GM19452 (cell line): ENCODE data around the gene CES1.
"Not testable (repeated sequence)": the region's sequence is repeated elsewhere in the genome, so short reads cannot be mapped to it uniquely, and the experiment has no call there.

Source experiments
- ATAC-seq: cut with Tn5 transposase; IDR thresholded peaks from one replicate; pipeline ENCODE4 v1.9.1; 2021; ENCODE audit not compliant: unreplicated experiment

Gene CES1

GRCh38 chr16:55792934-55793374 lies 39.9 kb downstream of the CES1 start:
- not testable (repeated sequence) for ATAC-seq

DNA sequence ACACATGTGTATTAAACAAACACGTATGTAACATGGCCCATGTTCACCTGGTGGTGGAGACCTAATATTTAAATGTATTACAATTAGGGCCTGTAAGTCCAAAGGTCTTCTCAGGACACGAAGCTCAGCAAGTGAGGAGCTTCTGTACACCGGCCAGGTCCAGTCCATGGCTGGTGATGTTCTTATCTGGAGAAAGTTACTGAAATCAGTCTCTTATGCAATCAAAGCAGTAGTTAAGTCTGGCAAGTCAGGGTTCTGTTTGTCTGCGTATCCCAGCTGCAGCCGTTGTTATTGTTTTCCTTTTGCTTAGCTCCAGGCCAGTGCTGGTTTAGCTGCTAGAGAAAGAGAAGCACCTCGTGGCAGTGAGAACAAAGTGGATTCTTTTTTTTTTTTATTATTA lies 41.4 kb downstream of the CES1 start:
- not testable (repeated sequence) for ATAC-seq

- ATAC-seq, result not testable (repeated sequence)
These were observed 42.7 kb downstream of the CES1 start for GRCh38 chr16:55790240-55790639.

DNA sequence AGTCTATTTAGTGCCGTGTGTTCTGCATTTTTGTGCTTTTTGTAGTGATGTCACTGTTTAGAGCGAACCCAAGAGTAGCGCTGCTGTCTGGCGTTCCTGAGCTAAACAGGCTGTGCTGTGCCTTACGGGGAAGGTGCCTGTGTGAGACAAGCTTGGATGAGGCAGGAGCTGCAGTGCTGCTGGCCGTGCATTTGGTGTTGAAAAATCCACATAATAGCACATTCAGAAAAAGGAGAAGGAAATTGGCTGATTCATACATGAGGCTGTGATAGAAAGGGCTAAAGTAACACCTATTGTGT lies 50.2 kb downstream of the CES1 start:
- not testable (repeated sequence) for ATAC-seq

- ATAC-seq, result not testable (repeated sequence)
These were observed 50.7 kb downstream of the CES1 start for GRCh38 chr16:55782091-55782792.

GRCh38 chr16:55781456-55781855 lies 51.4 kb downstream of the CES1 start:
- ATAC-seq, result not testable (repeated sequence)

DNA sequence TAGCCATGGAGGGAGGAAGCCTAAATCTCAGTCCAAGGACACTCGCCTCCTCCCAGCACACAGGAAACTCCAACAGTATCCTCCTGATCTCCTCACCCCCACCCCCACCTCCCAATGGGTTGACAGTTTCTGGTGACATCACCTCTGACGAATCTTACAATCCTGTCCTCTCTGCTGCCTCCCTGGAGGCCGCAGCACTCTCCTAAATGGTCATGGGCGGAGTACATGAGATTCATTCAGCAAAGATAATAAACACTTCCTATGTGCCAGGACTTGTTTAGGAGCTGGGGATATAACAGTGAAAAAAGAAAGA lies 52.8 kb downstream of the CES1 start:
- ATAC-seq, result not testable (repeated sequence)

GRCh38 chr16:55779402-55780094 lies 53.3 kb downstream of the CES1 start:
- ATAC-seq, result no peak

GRCh38 chr16:55778757-55779156 lies 54.1 kb downstream of the CES1 start:
- ATAC-seq, result no peak

DNA sequence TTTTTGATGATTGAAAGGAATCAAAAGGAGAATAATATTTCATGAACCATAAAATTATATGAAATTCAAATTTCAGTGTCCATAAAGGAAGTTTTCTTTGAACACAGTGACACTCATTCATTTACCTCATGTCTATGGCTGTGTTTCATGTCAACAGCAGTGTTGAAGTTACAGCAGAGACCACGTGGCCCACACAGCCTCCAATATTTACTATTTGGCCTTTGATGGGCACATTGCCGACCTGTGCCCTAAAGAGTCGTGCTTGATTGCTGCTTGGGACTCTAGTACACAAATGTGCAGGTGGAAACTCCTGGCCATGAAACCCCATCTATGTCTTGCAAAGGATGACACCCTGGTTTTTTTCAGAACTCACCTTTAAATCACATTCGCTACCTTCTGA lies 57.0 kb downstream of the CES1 start:
- no peak for ATAC-seq

- no peak for ATAC-seq
These were observed 58.9 kb downstream of the CES1 start for GRCh38 chr16:55773859-55774549.

- no peak for ATAC-seq
These were observed 67.7 kb downstream of the CES1 start for GRCh38 chr16:55765161-55765560.

DNA sequence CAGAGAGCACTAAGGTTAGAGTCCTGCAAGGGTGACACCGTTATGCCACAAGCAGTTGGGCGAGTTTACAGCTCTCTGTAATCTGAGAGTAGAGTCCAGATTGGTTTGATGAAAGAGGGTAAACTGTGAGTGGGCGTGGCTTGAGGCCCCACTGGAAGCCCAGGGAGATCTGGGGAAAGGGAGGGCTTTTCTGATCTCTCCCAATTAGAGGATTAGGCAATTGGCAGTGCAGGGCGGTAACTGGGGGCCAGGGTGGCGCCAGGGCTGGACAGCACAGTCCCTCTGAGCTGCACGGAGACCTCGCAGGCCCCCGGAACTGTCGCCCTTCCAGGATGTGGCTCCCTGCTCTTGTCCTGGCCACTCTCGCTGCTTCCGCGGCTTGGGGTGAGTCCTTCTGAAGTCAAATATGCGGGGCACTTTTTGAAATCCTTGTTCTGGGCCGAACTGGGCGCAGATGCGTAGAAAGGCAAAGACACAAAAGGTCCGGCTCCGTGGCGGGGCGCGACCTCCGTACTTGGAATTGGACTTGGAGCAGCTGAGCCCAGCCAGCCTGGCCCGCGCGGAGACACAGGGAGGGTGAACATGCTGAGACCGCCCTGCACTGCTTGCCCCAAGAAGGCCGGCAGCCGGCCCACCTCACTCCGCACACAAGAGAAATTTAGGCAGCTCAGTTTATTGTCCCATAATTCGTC lies 72.4 kb downstream of the CES1 start:
- ATAC-seq, result no peak

GRCh38 chr16:55759965-55760309 lies 73.0 kb downstream of the CES1 start:
- not testable (repeated sequence) for ATAC-seq

- ATAC-seq, result not testable (repeated sequence)
These were observed 75.0 kb downstream of the CES1 start for GRCh38 chr16:55757595-55758527.

DNA sequence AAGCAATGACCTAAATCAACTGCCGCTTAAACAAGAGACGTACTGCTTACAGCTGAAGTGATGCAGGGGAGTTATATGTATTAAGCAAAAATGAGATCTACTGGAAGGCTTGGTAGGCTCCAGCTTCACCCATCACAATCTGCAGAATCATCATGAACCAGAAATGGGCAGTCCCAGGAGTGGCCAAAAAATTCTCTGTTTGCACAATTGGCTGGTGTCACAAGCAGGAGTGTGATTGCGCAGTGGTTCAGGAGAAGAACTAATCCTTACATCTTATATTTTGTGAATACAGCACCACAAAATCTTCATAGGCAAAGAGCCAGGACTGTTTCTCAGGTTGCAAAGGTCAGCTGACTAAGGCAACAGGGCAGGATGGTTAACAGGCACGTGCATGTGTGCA lies 75.9 kb downstream of the CES1 start:
- ATAC-seq, result no peak

GRCh38 chr16:55754056-55754455 lies 78.8 kb downstream of the CES1 start:
- no peak for ATAC-seq

DNA sequence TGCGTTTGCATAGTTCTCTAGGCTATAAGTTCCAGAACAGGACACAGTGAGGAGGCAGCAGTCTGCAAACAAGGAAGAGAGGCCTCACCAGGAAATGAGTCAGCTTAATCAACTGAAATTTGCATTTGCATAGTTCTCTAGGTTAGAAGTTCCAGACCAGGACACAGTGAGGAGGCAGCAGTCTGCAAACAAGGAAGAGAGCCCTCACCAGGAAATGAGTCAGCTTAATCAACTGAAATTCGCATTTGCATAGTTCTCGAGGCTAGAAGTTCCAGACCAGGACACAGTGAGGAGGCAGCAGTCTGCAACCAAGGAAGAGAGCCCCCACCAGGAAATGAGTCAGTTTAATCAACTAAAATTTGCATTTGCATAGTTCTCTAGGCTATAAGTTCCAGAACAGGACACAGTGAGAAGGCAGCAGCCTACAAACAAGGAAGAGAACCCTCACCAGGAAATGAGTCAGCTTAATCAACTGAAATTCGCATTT lies 79.7 kb downstream of the CES1 start:
- ATAC-seq, result not testable (repeated sequence)
